Suprapubic skin (tissue), 4 donors: ENCODE data around the gene URB1.

Experiments used
- POLR2A ChIP-seq, 2 donors: fragments of 450-650 bp; IDR thresholded peaks; one replicate each; pipeline ENCODE4 v1.6.1; 2017; ENCODE audit warnings: antibody characterized with exemption in 2 of 2, mild to moderate bottlenecking in 2 of 2, moderate library complexity in 2 of 2
- POLR2AphosphoS5 ChIP-seq, 3 donors: sonication (generic); formaldehyde crosslinking; IDR thresholded peaks; one replicate each; pipeline ENCODE4 v1.6.1; 2017; ENCODE audit warnings: antibody characterized with exemption in 3 of 3
- TF ChIP-seq, protein P1 (sequence below), 2 donors: fragments of 200-600 bp in 1 of 2; fragments of 450-650 bp in 1 of 2; sonication (generic) in 1 of 2; IDR thresholded peaks; one replicate each; pipeline ENCODE4 v1.5.1; 2016 to 2019; ENCODE audit warnings: antibody characterized with exemption in 2 of 2, mild to moderate bottlenecking in 1 of 2, moderate library complexity in 1 of 2

DNA sequence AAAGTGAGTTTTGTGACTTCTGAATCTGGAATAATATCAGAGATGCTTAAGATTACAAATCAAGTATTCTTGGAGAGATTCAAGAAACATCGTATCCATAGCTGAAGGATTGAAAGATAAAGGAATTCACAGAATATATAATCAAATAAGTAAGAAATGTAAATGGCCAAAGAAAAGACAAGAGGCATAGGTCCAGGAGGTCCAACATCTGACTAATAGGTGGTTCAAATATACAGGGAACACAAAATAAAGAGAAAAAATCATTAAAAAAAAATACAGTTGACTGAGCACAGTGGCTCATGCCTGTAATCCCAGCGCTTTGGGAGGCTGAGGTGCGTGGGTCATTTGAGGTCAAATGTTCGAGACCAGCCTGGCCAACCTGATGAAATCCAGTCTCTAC is 107.3 kb downstream of the URB1 start:
- TF ChIP-seq, protein P1, sequence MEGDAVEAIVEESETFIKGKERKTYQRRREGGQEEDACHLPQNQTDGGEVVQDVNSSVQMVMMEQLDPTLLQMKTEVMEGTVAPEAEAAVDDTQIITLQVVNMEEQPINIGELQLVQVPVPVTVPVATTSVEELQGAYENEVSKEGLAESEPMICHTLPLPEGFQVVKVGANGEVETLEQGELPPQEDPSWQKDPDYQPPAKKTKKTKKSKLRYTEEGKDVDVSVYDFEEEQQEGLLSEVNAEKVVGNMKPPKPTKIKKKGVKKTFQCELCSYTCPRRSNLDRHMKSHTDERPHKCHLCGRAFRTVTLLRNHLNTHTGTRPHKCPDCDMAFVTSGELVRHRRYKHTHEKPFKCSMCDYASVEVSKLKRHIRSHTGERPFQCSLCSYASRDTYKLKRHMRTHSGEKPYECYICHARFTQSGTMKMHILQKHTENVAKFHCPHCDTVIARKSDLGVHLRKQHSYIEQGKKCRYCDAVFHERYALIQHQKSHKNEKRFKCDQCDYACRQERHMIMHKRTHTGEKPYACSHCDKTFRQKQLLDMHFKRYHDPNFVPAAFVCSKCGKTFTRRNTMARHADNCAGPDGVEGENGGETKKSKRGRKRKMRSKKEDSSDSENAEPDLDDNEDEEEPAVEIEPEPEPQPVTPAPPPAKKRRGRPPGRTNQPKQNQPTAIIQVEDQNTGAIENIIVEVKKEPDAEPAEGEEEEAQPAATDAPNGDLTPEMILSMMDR (IDR thresholded peaks at IDR 0.05), result no peak
- TF ChIP-seq POLR2A (IDR thresholded peaks at IDR 0.05) (no peak), POLR2AphosphoS5 (IDR thresholded peaks at IDR 0.05) (no peak)
